ENCODE data around the gene VDR.

DNA sequence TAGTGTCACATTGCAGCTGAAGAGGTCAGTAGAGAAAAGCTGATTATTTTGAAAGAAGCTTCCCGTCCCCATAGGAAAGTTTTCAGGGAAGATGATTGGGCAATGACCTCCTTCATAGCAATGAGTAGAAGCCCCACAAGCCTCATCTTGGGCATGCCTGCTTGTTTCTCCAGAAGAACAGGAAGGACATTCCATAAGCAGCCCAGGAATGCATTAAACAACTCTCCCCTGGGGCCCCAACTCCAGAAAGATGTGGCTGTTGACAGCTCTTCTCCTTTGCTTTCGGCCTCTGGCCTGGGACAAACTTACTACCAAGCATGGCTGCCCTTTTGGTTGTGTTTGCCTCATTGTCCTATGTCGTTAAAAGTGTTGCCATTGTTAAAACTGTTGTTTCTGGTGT is 5.7 kb upstream of the VDR start:
- TF ChIP-seq, protein P1, sequence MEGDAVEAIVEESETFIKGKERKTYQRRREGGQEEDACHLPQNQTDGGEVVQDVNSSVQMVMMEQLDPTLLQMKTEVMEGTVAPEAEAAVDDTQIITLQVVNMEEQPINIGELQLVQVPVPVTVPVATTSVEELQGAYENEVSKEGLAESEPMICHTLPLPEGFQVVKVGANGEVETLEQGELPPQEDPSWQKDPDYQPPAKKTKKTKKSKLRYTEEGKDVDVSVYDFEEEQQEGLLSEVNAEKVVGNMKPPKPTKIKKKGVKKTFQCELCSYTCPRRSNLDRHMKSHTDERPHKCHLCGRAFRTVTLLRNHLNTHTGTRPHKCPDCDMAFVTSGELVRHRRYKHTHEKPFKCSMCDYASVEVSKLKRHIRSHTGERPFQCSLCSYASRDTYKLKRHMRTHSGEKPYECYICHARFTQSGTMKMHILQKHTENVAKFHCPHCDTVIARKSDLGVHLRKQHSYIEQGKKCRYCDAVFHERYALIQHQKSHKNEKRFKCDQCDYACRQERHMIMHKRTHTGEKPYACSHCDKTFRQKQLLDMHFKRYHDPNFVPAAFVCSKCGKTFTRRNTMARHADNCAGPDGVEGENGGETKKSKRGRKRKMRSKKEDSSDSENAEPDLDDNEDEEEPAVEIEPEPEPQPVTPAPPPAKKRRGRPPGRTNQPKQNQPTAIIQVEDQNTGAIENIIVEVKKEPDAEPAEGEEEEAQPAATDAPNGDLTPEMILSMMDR (IDR thresholded peaks at IDR 0.05 in 8 of 11, conservative IDR thresholded peaks at IDR 0.05 in 3 of 11) = no peak
- TF ChIP-seq POLR2AphosphoS5 (IDR thresholded peaks at IDR 0.05) (no peak), POLR2A (IDR thresholded peaks at IDR 0.05) (no peak)

All from spleen (tissue), 7 donors.